IMR-90 (cell line): ENCODE measurements around the gene HMCN1. TPM values are rescaled to one million over a fixed set of nuclear protein-coding genes. Genes with fewer than 3 reads are reported as not detected.

Experiments used
- ATAC-seq: fragments of 200-7000 bp; cut with Tn5 transposase; 2 replicates; pipeline ENCODE4 v1.9.1; 2020; ENCODE audit warnings: low read depth, mild to moderate bottlenecking, moderate library complexity
- BruUV-seq: library from RNA; stranded (reverse); fragments of 400-500 nt; replicated peaks from 2 replicates; lab custom pipeline; 2021; lab: Mats Ljungman, UMichigan
- CTCF ChIA-PET: fragments of 300-600 bp; formaldehyde crosslinking; extraction: SDS; loops from one replicate; lab custom pipeline; 2021; ENCODE audit warnings: antibody characterized with exemption; lab: Yijun Ruan, JAX
- POLR2A ChIA-PET: fragments of 300-600 bp; sonication (Branson Sonifier 250); formaldehyde crosslinking; loops from one replicate; lab custom pipeline; 2022; ENCODE audit warnings: antibody characterized with exemption; ENCODE audit not compliant: unreplicated experiment; lab: Charles Lee
- DNase-seq: peaks from one replicate; pipeline ENCODE4 v3.0.0; 2013
- H2AFZ ChIP-seq: replicated peaks from 2 replicates; pipeline ENCODE3; 2013; ENCODE audit warnings: low read length, mild to moderate bottlenecking; ENCODE audit not compliant: poor library complexity
- H2AK5ac ChIP-seq: 2 replicates; pipeline ENCODE4 v1.6.1; 2013; ENCODE audit warnings: low read depth, low read length, inconsistent platforms
- H2AK9ac ChIP-seq: replicated peaks from 2 replicates; pipeline ENCODE3; 2013; ENCODE audit warnings: mild to moderate bottlenecking, low read depth, low read length, moderate library complexity; ENCODE audit not compliant: poor library complexity
- H2BK120ac ChIP-seq: 2 replicates; pipeline ENCODE4 v1.6.1; 2013; ENCODE audit warnings: low read depth, low read length, inconsistent platforms
- H2BK15ac ChIP-seq: 3 replicates; pipeline ENCODE4 v1.6.1; 2013; ENCODE audit warnings: low read depth, low read length, inconsistent platforms
- H2BK20ac ChIP-seq: 2 replicates; pipeline ENCODE4 v1.6.1; 2013; ENCODE audit warnings: low read depth, mild to moderate bottlenecking, inconsistent platforms, low read length, moderate library complexity
- H2BK5ac ChIP-seq: 2 replicates; pipeline ENCODE4 v1.6.1; 2013; ENCODE audit warnings: mild to moderate bottlenecking, low read depth, low read length, inconsistent platforms; ENCODE audit not compliant: poor library complexity, severe bottlenecking
- H3K14ac ChIP-seq: replicated peaks from 2 replicates; pipeline ENCODE4 v1.6.1; 2013; ENCODE audit warnings: low read depth, low read length, inconsistent platforms
- H3K18ac ChIP-seq: 2 replicates; pipeline ENCODE4 v1.6.1; 2013; ENCODE audit warnings: low read depth, low read length, control low read depth
- H3K23ac ChIP-seq: 2 replicates; pipeline ENCODE4 v1.6.1; 2013; ENCODE audit warnings: low read depth, low read length, inconsistent platforms
- H3K27ac ChIP-seq: 2 replicates; pipeline ENCODE4 v1.5.1; 2013; ENCODE audit warnings: mild to moderate bottlenecking, control low read depth, low read length; ENCODE audit not compliant: insufficient read depth
- H3K27me3 ChIP-seq: 2 replicates; pipeline ENCODE4 v1.6.1; 2013; ENCODE audit warnings: low read length; ENCODE audit not compliant: control insufficient read depth, insufficient read depth
- H3K36me3 ChIP-seq: 2 replicates; pipeline ENCODE4 v1.6.1; 2013; ENCODE audit warnings: low read length, mixed read lengths; ENCODE audit not compliant: control insufficient read depth, insufficient read depth
- H3K4ac ChIP-seq: 2 replicates; pipeline ENCODE4 v1.6.1; 2013; ENCODE audit warnings: low read depth, low read length, inconsistent platforms
- H3K4me1 ChIP-seq: 2 replicates; pipeline ENCODE4 v1.6.1; 2013; ENCODE audit warnings: low read length, mixed read lengths; ENCODE audit not compliant: control insufficient read depth, insufficient read depth
- H3K4me2 ChIP-seq: 2 replicates; pipeline ENCODE4 v1.6.1; 2013; ENCODE audit warnings: low read depth, mild to moderate bottlenecking, control low read depth, low read length, moderate library complexity
- H3K4me3 ChIP-seq: 2 replicates; pipeline ENCODE4 v1.5.1; 2013; ENCODE audit warnings: low read depth, mild to moderate bottlenecking, control low read depth, low read length, moderate library complexity; ENCODE audit not compliant: insufficient read depth
- H3K56ac ChIP-seq: 2 replicates; pipeline ENCODE4 v1.6.1; 2013; ENCODE audit warnings: low read length, inconsistent platforms; ENCODE audit not compliant: insufficient read depth; ENCODE audit errors: extremely low read depth
- H3K79me1 ChIP-seq, 2 experiments: 2 replicates each; pipeline ENCODE4 v1.6.1; 2013; ENCODE audit warnings: low read length in 2 of 2, inconsistent platforms in 1 of 2, low read depth in 1 of 2
- H3K9ac ChIP-seq: 2 replicates; pipeline ENCODE4 v1.6.1; 2013; ENCODE audit warnings: low read depth, low read length, control low read depth
- H3K9me1 ChIP-seq: 2 replicates; pipeline ENCODE4 v1.6.1; 2013; ENCODE audit warnings: low read length, inconsistent platforms; ENCODE audit not compliant: insufficient read depth
- H3K9me3 ChIP-seq: 2 replicates; pipeline ENCODE4 v1.6.1; 2013; ENCODE audit warnings: low read length; ENCODE audit not compliant: control insufficient read depth, insufficient read depth
- H4K20me1 ChIP-seq: 2 replicates; pipeline ENCODE4 v1.6.1; 2013; ENCODE audit warnings: low read length, inconsistent platforms; ENCODE audit not compliant: insufficient read depth
- H4K5ac ChIP-seq: 2 replicates; pipeline ENCODE4 v1.6.1; 2013; ENCODE audit warnings: mild to moderate bottlenecking, low read depth, low read length, control low read depth
- H4K8ac ChIP-seq, 2 experiments: 2 replicates each; pipeline ENCODE4 v1.6.1; 2013; ENCODE audit warnings: low read depth in 2 of 2, low read length in 2 of 2, control low read depth in 1 of 2, inconsistent platforms in 1 of 2
- H4K91ac ChIP-seq: 2 replicates; pipeline ENCODE4 v1.6.1; 2013; ENCODE audit warnings: low read depth, low read length, inconsistent platforms; ENCODE audit not compliant: insufficient read depth
- CEBPB ChIP-seq: IDR thresholded peaks from 2 replicates; pipeline ENCODE4 v1.6.1; 2012; ENCODE audit warnings: low read depth, low read length, improper control_type of control experiment
- CHD1 ChIP-seq: IDR thresholded peaks from 2 replicates; pipeline ENCODE4 v1.6.1; 2012; ENCODE audit warnings: low read depth, low read length, improper control_type of control experiment
- RCOR1 ChIP-seq: IDR thresholded peaks from 2 replicates; pipeline ENCODE4 v1.6.1; 2012; ENCODE audit warnings: mild to moderate bottlenecking, low read length, improper control_type of control experiment; ENCODE audit not compliant: insufficient replicate concordance
- WGBS, 2 experiments: methylation state at CpG; one replicate each; pipeline versions ENCODE4 v1.1.5 to v1.1.7; 2013; ENCODE audit warnings: missing lambda C conversion rate in 2 of 2; ENCODE audit not compliant: insufficient read length in 1 of 2; ENCODE audit errors: extremely low coverage in 2 of 2; 5-methylcytosine and 5-hydroxymethylcytosine counted together
- dilution Hi-C: fragments of 300-500 bp; cut with HindIII; formaldehyde crosslinking; loops from one replicate; pipeline ENCODE4 v1.14.3; 2018; ENCODE audit warnings: low sequenced_read_pairs; ENCODE audit not compliant: unreplicated experiment
- in situ Hi-C: fragments of 300-500 bp; cut with MboI; formaldehyde crosslinking; loops from 3 replicates; pipeline ENCODE4 v1.14.3; 2019; ENCODE audit warnings: low sequenced_read_pairs, inconsistent platforms, mixed read lengths
- intact Hi-C: fragments of 100-400 bp; cut with micrococcal nuclease; formaldehyde crosslinking; loops from 2 replicates; pipeline ENCODE4 v1.10.0; 2022
- polyA plus RNA-seq, 3 experiments: library from polyadenylated mRNA; depleted of rRNA; stranded (reverse); fragments of >200 nt; gene quantifications; 2 replicates each; pipeline ENCODE4 v1.2.3, GENCODE V29; 2012; ENCODE audit warnings: low replicate concordance in 1 of 3
- total RNA-seq: library from RNA; depleted of rRNA; stranded (reverse); fragments of >200 nt; gene quantifications from 2 replicates; pipeline ENCODE4 v1.2.3, GENCODE V29; 2012

HMCN1 gene
- total and polyA plus RNA-seq, 2 of the 4 experiments (the other 2 are of a cell fraction) = 6.1 to 11.7 TPM

DNA sequence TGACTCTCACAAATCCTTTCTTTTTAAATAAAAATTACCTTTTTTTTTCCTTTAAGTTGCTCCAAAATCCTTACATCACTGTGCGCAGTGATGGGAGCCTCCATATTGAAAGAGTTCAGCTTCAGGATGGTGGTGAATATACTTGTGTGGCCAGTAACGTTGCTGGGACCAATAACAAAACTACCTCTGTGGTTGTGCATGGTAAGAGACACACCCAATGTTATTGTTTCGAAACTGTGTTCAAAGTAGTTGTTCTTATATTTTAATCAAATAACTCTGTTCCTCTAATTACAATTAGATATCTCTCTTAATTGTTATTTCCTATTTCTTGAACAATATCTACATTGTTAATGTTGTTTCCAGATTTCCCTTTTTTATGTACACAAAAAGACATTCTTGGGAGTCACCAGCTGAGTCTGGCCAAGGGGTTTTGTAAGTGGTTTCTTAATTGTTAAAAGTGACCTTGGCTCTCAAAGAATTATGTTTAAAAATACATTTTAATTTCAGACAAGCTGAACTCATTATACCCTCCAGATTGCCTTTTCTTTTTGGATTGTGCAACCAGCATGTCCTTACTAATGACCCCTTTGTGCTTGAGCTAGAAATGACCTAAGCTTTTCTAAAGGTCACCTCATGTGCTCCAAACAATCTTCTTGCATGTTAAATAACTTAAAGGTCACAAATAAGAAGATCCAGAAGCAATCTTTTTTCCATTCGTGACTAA lies 250.1 kb downstream of the HMCN1 start:
- in situ Hi-C loops (no loop called here), intact Hi-C loops (no loop called here), dilution Hi-C loops (no loop called here)
- no peak overlapping the region for H2BK15ac ChIP-seq
- POLR2A ChIA-PET = no interaction called here
- H2BK5ac ChIP-seq = no peak overlapping the region
- no peak overlapping the region for H2BK120ac ChIP-seq
- H3K36me3 ChIP-seq = no peaks in the 10 kb centered on the region
- no peak overlapping the region for H3K4ac ChIP-seq
- no peak overlapping the region for H3K23ac ChIP-seq
- no peak overlapping the region for H4K8ac ChIP-seq
- no peak overlapping the region for H3K14ac ChIP-seq
- no peak overlapping the region for H3K4me3 ChIP-seq
- no peak overlapping the region for H3K18ac ChIP-seq
- no peaks in the 10 kb centered on the region for H4K20me1 ChIP-seq
- no peak overlapping the region for H3K4me2 ChIP-seq
- no peak overlapping the region for H4K5ac ChIP-seq
- no TSS peak for BruUV-seq
- H3K4me1 ChIP-seq = no peaks in the 10 kb centered on the region
- no peak overlapping the region for H2AK5ac ChIP-seq
- H3K79me1 ChIP-seq = no peaks in the 10 kb centered on the region
- no peak overlapping the region for H2AK9ac ChIP-seq
- H2BK20ac ChIP-seq = no peak overlapping the region
- H3K9me3 ChIP-seq = no peaks in the 10 kb centered on the region
- H3K27me3 ChIP-seq = no peaks in the 10 kb centered on the region
- no peak overlapping the region for H3K9ac ChIP-seq
- CTCF ChIA-PET = interaction anchor here (0.7 kb wide), 1 partner anchor 54 kb away, joined by 3 read pairs; no protein-coding TSS in a partner anchor
- no peak overlapping the region for H3K27ac ChIP-seq
- DNase-seq = no peak
- no peak for ATAC-seq
- TF ChIP-seq RCOR1 = no peak
- TF ChIP-seq CEBPB = 0 out of 2 replicates have a peak, but pooled peaks have one; percentile 20
- no peak for TF ChIP-seq CHD1
- no CpG with 5 or more reads among the region's 4 CpGs for WGBS, 2 experiments
- H4K91ac ChIP-seq = no peak overlapping the region
- H3K9me1 ChIP-seq = no peaks in the 10 kb centered on the region
- H3K56ac ChIP-seq = no peak overlapping the region
- no peak overlapping the region for H2AFZ ChIP-seq
